Stomach (tissue), 4 donors: Measurements from ENCODE around the gene IL24.

ENCODE experiments used
- CTCF ChIP-seq, 7 experiments: fragments of 450-650 bp in 4 of 7; fragments of 200-600 bp in 3 of 7; sonication (generic) in 3 of 7; IDR thresholded peaks; one replicate each; pipeline ENCODE4 v1.5.1; 2016 to 2019; ENCODE audit warnings: antibody characterized with exemption in 7 of 7, control low read depth in 2 of 7, mild to moderate bottlenecking in 1 of 7
- EP300 ChIP-seq: sonication (generic); formaldehyde crosslinking; IDR thresholded peaks from one replicate; pipeline ENCODE4 v1.6.1; 2017; ENCODE audit warnings: antibody characterized with exemption
- POLR2A ChIP-seq, 4 donors: fragments of 450-650 bp; IDR thresholded peaks; one replicate each; pipeline ENCODE4 v1.6.1; 2016; ENCODE audit warnings: antibody characterized with exemption in 4 of 4, control low read depth in 2 of 4, mild to moderate bottlenecking in 1 of 4, moderate library complexity in 1 of 4

- TF ChIP-seq CTCF (IDR thresholded peaks at IDR 0.05) (no peak), EP300 (no peak), POLR2A (IDR thresholded peaks at IDR 0.05) (no peak)
Observed at GRCh38 chr1:206850401-206850800, 46.8 kb upstream of the IL24 start.
